K562 treated with DMSO at 1 percent for 4 hours (cell line): ENCODE data around the gene TP53. TPM values are rescaled to one million over a fixed set of nuclear protein-coding genes. Genes with fewer than 3 reads are reported as not detected.

ENCODE experiments used
- total RNA-seq: library from RNA; unstranded; fragments of 300-600 nt; gene quantifications from 2 replicates; pipeline ENCODE4 v1.2.3, GENCODE V29; 2022; ENCODE audit not compliant: insufficient read depth

The TP53 gene
- total RNA-seq = 5.5 and 5.8 TPM in 2 replicates

DNA sequence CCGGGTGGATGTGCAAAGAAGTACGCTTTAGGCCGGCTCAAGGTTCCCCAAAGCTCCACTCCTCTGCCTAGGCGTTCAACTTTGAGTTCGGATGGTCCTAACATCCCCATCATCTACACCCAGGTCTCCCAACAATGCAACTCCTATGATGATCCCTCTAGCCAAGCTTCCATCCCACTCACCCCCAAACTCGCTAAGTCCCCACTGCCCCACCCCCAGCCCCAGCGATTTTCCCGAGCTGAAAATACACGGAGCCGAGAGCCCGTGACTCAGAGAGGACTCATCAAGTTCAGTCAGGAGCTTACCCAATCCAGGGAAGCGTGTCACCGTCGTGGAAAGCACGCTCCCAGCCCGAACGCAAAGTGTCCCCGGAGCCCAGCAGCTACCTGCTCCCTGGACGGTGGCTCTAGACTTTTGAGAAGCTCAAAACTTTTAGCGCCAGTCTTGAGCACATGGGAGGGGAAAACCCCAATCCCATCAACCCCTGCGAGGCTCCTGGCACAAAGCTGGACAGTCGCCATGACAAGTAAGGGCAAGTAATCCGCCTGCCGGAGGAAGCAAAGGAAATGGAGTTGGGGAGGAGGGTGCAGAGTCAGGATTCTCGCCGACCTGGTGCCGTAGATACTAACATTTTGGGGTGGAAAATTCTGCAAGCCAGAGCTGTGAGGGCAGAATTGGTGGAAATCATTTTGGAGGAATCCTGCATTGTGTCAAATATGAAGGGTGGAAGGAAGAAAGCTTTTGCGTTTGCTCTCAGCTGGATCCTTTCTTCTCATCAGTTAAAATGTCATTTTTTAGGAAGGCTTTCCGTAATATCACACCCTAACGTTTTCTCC, at the start of gene TP53:
Gene TP53, minus strand, starts transcription at position 419 of the 836 bp plus-strand sequence. CDS start 10,896 bp downstream, outside the sequence.

DNA sequence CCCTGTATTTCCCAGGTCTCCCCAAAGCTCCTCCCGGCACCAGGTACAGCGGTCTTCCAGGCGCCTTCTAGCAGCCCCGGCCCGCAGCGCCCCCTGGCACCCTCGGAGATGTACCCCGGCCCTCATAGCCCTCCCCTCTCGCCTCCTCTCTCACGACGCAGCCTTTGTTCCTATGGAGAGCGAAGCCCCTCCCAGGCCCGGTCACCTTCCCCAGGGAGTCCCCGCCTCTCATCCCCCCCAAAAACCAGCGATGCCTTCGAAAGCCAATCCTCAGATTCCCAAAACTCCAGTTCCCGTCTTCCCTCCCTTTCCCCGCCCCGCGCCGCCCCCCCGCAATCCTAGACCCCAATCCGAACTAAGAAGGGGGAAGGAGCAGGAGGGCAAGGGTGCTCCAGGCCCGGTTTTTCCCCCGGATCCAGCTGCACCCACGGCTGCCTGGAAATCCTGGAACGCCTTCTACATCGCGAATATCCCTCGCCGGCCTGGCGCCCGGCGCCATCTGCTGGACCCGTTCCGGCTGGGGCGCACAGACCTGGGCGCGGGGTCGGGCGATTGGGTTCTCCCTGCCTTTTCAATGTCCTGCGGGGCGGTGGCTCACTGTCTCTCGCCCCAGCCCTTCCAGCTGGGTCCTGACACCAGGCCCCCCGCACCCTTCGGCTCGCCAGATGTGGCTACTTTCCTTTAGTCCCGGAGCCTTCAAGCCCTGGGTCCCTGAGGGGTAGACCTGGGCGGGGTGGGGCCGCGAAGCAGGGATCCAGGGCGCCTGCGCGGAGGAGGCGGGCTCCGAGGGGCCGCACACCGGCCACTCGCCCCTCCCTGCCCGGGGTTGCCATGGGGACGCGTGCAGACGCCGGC, 29.8 kb upstream of the TP53 start, which contains the start of gene DNAH2:
Gene DNAH2, plus strand, starts transcription at position 844 of the 855 bp plus-strand sequence. CDS start 1,991 bp downstream, outside the sequence.

GRCh38 chr17:7704601-7705268, 17.4 kb upstream of the TP53 start, which contains the start of gene EFNB3:
EFNB3 (plus strand) TSS chr17:7705202; CDS start chr17:7705599, 397 bp downstream.

DNA sequence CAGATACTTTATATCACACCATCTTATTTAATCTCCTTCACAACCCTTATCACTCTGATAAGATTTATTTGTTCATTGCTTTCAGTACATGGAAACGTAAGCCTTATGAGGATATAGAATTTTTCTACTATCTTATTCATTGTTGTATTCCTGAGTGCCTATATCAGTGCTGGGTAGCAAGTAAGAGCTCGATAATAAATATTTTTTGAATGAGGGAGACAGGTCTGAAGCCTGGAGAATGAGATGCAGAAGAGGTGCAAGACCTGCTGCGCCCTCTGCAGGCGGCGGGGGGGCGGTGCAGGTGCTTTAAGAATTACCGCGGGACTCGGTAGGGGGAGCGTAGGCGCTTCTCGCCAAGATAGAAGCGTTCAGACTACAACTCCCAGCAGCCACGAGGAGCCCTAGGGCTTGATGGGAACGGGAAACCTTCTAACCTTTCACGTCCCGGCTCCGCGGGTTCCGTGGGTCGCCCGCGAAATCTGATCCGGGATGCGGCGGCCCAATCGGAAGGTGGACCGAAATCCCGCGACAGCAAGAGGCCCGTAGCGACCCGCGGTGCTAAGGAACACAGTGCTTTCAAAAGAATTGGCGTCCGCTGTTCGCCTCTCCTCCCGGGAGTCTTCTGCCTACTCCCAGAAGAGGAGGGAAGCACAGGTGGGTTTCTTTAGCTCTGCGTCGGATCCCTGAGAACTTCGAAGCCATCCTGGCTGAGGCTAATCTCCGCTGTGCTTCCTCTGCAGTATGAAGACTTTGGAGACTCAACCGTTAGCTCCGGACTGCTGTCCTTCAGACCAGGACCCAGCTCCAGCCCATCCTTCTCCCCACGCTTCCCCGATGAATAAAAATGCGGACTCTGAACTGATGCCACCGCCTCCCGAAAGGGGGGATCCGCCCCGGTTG, 868 bp upstream of the TP53 start, which contains the start of gene WRAP53:
Gene WRAP53, plus strand, starts transcription at position 570 of the 900 bp plus-strand sequence. Its CDS starts 172 bp downstream, at position 742.

GRCh38 chr17:7650509-7651096, 36.7 kb downstream of the TP53 start, which contains the start of gene ATP1B2:
ATP1B2 (plus strand) TSS chr17:7650926; CDS start chr17:7651519, 593 bp downstream.

GRCh38 chr17:7629939-7630571, 57.2 kb downstream of the TP53 start, which contains the start of gene SHBG:
SHBG (plus strand) TSS chr17:7630135; CDS start chr17:7630173, 38 bp downstream.

GRCh38 chr17:7627250-7628121, 59.8 kb downstream of the TP53 start, which contains the start of gene SAT2:
SAT2 (minus strand) TSS chr17:7627821; CDS start chr17:7627635, 186 bp downstream.

Other genes starting within 250 kb of the TP53 start
- gene FGF11, start 248.0 kb downstream of the TP53 start, total RNA-seq = 5.7 and 9.0 TPM in 2 replicates
- gene CHRNB1, start 242.4 kb downstream of the TP53 start, total RNA-seq = 8.1 and 9.3 TPM in 2 replicates
- gene ZBTB4, start 207.9 kb downstream of the TP53 start, total RNA-seq = 3.2 TPM in 2 replicates
- not detected in 2 replicates for gene SLC35G6, start 206.0 kb downstream of the TP53 start, total RNA-seq
- 59.8 and 69.8 TPM in 2 replicates for gene POLR2A, start 203.1 kb downstream of the TP53 start, total RNA-seq
- 1.7 and 2.1 TPM in 2 replicates for gene TNFSF12, start 138.4 kb downstream of the TP53 start, total RNA-seq
- gene TNFSF13, start 128.7 kb downstream of the TP53 start, total RNA-seq = 1.0 and 1.9 TPM in 2 replicates
- gene SENP3, start 125.6 kb downstream of the TP53 start, total RNA-seq = 36.6 and 40.6 TPM in 2 replicates
- 45.7 and 47.2 TPM in 2 replicates for gene CD68, start 107.9 kb downstream of the TP53 start, total RNA-seq
- gene MPDU1, start 103.6 kb downstream of the TP53 start, total RNA-seq = 82.7 and 83.4 TPM in 2 replicates
- gene SOX15, start 97.4 kb downstream of the TP53 start, total RNA-seq = 4.0 and 8.5 TPM in 2 replicates
- gene FXR2, start 72.6 kb downstream of the TP53 start, total RNA-seq = 40.7 and 49.2 TPM in 2 replicates
- gene SAT2, start 59.7 kb downstream of the TP53 start, total RNA-seq = 29.5 and 43.0 TPM in 2 replicates
- gene SHBG, start 57.4 kb downstream of the TP53 start, total RNA-seq = not detected in 2 replicates
- 2.0 and 3.5 TPM in 2 replicates for gene ATP1B2, start 36.6 kb downstream of the TP53 start, total RNA-seq
- gene WRAP53, start 987 bp upstream of the TP53 start, total RNA-seq = 29.2 and 33.1 TPM in 2 replicates
- gene EFNB3, start 17.7 kb upstream of the TP53 start, total RNA-seq = not detected in 2 replicates
- gene DNAH2, start 30.3 kb upstream of the TP53 start, total RNA-seq = not detected in 2 replicates
- 16.3 and 17.1 TPM in 2 replicates for gene KDM6B, start 146.7 kb upstream of the TP53 start, total RNA-seq
- 1.4 TPM in 1 of 2 replicates, not detected in the other for gene TMEM88, start 167.6 kb upstream of the TP53 start, total RNA-seq
- 27.8 and 29.8 TPM in 2 replicates for gene NAA38, start 170.1 kb upstream of the TP53 start, total RNA-seq
- 1.2 and 3.8 TPM in 2 replicates for gene CYB5D1, start 170.5 kb upstream of the TP53 start, total RNA-seq
- gene CHD3, start 201.3 kb upstream of the TP53 start, total RNA-seq = 28.9 and 41.1 TPM in 2 replicates
- gene RNF227, start 228.8 kb upstream of the TP53 start, total RNA-seq = 0.99 and 8.4 TPM in 2 replicates
- 0.51 and 2.6 TPM in 2 replicates for gene KCNAB3, start 242.4 kb upstream of the TP53 start, total RNA-seq
- gene TRAPPC1, start 244.5 kb upstream of the TP53 start, total RNA-seq = 103 and 117 TPM in 2 replicates
- 17.7 and 26.8 TPM in 2 replicates for gene CNTROB, start 244.7 kb upstream of the TP53 start, total RNA-seq